GM12873 (cell line): ENCODE results near the gene AKAP7.

Source experiments
- CTCF ChIP-seq: IDR thresholded peaks from 2 replicates; pipeline ENCODE4 v1.5.1; 2012; ENCODE audit warnings: low read depth, mild to moderate bottlenecking, moderate library complexity, low read length, control low read depth; ENCODE audit not compliant: insufficient read depth; ENCODE audit errors: missing control alignments

The AKAP7 gene

GRCh38 chr6:131216246-131216645, 81.0 kb downstream of the AKAP7 start:
- no peak for TF ChIP-seq CTCF

GRCh38 chr6:131222773-131223172, 87.5 kb downstream of the AKAP7 start:
- no peak for TF ChIP-seq CTCF

GRCh38 chr6:131223416-131223815, 88.1 kb downstream of the AKAP7 start:
- no peak for TF ChIP-seq CTCF

GRCh38 chr6:131225127-131225526, 89.9 kb downstream of the AKAP7 start:
- no peak for TF ChIP-seq CTCF

GRCh38 chr6:131225959-131226358, 90.7 kb downstream of the AKAP7 start:
- no peak for TF ChIP-seq CTCF

GRCh38 chr6:131226459-131227157, 91.3 kb downstream of the AKAP7 start:
- no peak for TF ChIP-seq CTCF

GRCh38 chr6:131227158-131227543, 91.9 kb downstream of the AKAP7 start:
- TF ChIP-seq CTCF: no peak
